Cardiac fibroblast (primary cell): ENCODE data around the gene TPRX1.
"Not testable (repeated sequence)": the region's sequence is repeated elsewhere in the genome, so short reads cannot be mapped to it uniquely, and the experiment has no call there.

Experiments
- DNase-seq, 2 donors: peaks; one replicate each; pipeline versions ENCODE4 v3.0.0 to v3.0.0-alpha.2; 2010; ENCODE audit warnings: low read depth in 2 of 2
- H3K4me3 ChIP-seq, 2 donors: replicated peaks in 1 of 2; 1 replicate in 1 of 2; 2 replicates in 1 of 2; pipeline ENCODE4 v1.5.1; 2011; ENCODE audit warnings: low read depth in 2 of 2, low read length in 2 of 2, mild to moderate bottlenecking in 2 of 2, moderate library complexity in 1 of 2
- TF ChIP-seq, protein P1 (sequence below): IDR thresholded peaks from one replicate; pipeline ENCODE4 v1.5.1; 2011; ENCODE audit warnings: low read depth, mild to moderate bottlenecking, low read length, inconsistent platforms

TPRX1 gene

DNA sequence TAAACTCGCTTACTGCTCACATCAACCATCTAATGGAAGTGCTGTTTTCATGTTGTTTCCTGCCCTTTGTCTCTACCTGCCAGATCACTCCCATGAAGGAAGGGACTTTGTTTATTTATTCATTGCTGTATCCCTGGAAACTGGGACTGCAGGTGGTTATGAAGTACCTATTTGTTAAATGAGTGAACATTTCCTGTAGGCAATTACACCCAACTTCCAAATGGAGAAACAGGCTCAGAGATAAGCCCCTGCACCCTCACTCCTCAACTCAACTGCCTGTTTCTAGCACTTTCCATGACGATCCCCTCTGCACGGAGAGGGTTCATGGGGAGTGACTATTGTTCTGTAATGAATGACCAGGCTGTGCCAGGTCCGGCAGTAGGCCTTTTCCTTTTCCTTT lies 27.8 kb downstream of the TPRX1 start:
- no peak overlapping the region for H3K4me3 ChIP-seq
- TF ChIP-seq, protein P1, sequence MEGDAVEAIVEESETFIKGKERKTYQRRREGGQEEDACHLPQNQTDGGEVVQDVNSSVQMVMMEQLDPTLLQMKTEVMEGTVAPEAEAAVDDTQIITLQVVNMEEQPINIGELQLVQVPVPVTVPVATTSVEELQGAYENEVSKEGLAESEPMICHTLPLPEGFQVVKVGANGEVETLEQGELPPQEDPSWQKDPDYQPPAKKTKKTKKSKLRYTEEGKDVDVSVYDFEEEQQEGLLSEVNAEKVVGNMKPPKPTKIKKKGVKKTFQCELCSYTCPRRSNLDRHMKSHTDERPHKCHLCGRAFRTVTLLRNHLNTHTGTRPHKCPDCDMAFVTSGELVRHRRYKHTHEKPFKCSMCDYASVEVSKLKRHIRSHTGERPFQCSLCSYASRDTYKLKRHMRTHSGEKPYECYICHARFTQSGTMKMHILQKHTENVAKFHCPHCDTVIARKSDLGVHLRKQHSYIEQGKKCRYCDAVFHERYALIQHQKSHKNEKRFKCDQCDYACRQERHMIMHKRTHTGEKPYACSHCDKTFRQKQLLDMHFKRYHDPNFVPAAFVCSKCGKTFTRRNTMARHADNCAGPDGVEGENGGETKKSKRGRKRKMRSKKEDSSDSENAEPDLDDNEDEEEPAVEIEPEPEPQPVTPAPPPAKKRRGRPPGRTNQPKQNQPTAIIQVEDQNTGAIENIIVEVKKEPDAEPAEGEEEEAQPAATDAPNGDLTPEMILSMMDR = no peak
- no peak for DNase-seq

DNA sequence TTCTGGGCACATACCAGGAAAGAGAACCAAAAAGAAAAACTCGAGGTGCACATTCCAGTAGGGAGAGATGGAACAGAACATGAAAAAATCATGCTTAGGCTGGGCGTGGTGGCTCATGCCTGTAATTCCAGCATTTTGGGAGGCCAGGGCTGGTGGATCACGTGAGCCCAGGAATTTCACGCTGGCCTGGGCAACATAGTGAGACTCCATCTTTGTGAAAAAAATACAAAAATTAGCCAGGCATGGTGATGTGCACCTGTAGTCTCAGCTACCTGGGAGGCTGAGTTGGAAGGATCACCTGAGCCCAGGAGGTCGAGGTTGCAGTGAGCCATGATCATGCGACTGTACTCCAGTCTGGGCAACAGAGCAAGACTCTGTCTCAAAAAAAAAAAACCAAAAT lies 33.1 kb downstream of the TPRX1 start:
- not testable (repeated sequence) for DNase-seq, H3K4me3 ChIP-seq

DNA sequence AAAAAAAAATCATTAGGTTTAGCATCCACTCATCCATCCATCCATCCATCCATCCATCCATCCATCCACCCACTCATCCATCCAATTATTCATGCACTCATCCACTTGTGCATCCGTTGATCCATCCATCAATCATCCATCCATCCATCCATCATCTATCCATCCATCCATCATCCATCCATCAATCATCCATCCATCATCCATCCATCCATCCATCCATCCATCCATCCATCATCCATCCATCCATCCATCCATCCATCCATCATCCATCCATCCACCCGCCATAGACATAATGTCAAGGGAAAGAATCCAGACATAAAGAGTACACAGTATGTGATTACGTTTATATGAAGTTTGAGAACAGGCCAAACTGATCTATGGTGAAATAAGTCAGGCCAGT lies 34.8 kb downstream of the TPRX1 start:
- no peak for DNase-seq
- TF ChIP-seq, protein P1 = no peak
- no peak overlapping the region for H3K4me3 ChIP-seq

DNA sequence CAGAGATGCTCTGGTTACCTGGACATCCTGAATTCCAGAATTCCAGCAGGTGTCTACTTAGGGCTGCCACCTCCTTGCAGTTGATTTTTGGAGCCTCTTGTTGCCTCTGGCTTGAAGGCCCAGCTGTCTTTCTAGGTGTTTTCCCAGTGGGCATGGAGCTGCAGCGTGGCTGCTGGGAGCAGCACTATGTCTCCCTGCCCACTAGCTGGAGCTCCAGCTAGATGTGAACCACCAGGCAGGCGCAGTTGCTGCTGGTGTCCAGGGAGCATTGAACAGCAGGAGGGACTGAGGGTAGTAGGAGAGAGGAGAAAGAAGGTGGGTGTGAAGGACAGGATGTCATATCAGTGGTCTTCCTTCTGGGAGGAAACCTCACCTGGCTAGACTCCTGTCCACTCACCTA lies 35.7 kb downstream of the TPRX1 start:
- TF ChIP-seq, protein P1 = no peak
- DNase-seq = no peak
- H3K4me3 ChIP-seq = no peak overlapping the region

DNA sequence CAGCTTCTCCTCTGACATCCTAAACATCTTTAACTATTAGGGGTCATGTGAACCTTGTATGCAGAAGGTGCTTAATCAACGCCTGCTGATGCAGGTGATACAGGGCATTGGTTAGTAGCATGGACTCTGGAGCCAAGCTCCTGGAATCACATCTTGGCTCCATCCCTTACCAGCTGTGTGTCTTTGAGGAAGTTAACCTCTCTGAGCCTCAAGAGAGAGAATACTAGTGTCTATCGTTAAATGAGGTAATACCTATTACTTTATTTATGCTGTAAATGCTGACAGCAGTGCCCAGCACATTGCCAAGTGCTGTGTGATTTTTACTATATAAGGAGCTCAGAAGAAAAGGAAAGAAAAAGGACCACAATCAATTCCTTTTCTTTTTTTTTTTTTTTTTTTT lies 37.0 kb downstream of the TPRX1 start:
- TF ChIP-seq, protein P1 = no peak
- DNase-seq = no peak
- H3K4me3 ChIP-seq = no peak overlapping the region

DNA sequence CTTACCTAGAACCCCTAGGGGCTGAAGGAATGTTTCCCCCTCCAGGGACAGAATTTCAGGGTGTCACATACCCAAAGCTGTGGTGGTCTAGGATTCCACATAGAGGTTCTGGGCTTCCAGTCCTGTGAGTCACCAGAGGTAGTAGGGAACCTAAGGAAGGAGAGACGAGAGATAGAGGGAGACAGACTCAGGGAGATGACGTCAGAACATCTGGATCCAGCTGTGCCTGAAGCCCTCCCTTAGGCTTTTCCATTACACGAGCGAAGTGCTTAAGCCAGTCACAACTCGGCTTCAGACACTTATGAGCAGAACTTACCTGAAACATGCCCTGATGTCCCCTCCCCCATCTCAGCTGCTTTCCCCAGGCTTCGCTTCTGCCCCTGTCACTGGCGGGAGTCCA lies 37.7 kb downstream of the TPRX1 start:
- DNase-seq = no peak
- H3K4me3 ChIP-seq = no peak overlapping the region
- TF ChIP-seq, protein P1 = no peak

DNA sequence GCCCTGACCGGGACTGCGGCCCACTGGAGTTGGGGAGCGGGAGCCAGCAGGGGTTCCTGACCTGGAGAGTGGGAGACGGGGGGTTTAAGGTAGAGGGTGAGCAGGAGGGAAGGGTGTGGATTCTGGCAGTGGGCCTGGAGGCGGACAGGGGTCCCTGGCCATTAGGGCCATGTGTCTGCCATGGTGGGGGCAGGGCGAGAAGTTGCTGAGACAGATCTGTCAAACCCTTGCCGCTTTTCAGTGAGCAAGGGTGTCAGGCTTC lies 38.1 kb downstream of the TPRX1 start:
- no peak overlapping the region for H3K4me3 ChIP-seq
- DNase-seq = no peak
- TF ChIP-seq, protein P1 = no peak
